HEK293 (cell line): ENCODE data around the gene HK2.

ENCODE experiments used
- FEZF1 ChIP-seq: fragments of 450-650 bp; formaldehyde crosslinking; IDR thresholded peaks from 2 replicates; pipeline ENCODE4 v1.5.1; 2016; ENCODE audit warnings: missing biosample characterization, missing genetic modification characterization
- GLI4 ChIP-seq: fragments of 450-650 bp; formaldehyde crosslinking; IDR thresholded peaks from 2 replicates; pipeline ENCODE4 v1.5.1; 2016; ENCODE audit warnings: missing biosample characterization, missing genetic modification characterization
- HIC1 ChIP-seq: fragments of 450-650 bp; formaldehyde crosslinking; IDR thresholded peaks from 2 replicates; pipeline ENCODE4 v1.5.1; 2016; ENCODE audit warnings: missing biosample characterization, missing genetic modification characterization
- KLF1 ChIP-seq: fragments of 450-650 bp; formaldehyde crosslinking; IDR thresholded peaks from 2 replicates; pipeline ENCODE4 v1.5.1; 2016; ENCODE audit warnings: missing biosample characterization, missing genetic modification characterization
- KLF16 ChIP-seq: fragments of 450-650 bp; formaldehyde crosslinking; IDR thresholded peaks from 2 replicates; pipeline ENCODE4 v1.5.1; 2017; ENCODE audit warnings: missing biosample characterization, missing genetic modification characterization
- KLF7 ChIP-seq: fragments of 450-650 bp; formaldehyde crosslinking; IDR thresholded peaks from 2 replicates; pipeline ENCODE4 v1.5.1; 2016; ENCODE audit warnings: missing biosample characterization, missing genetic modification characterization, borderline replicate concordance
- TSHZ1 ChIP-seq: fragments of 450-650 bp; formaldehyde crosslinking; IDR thresholded peaks from 2 replicates; pipeline ENCODE4 v1.5.1; 2016; ENCODE audit warnings: missing biosample characterization, missing genetic modification characterization, borderline replicate concordance
- YY2 ChIP-seq: fragments of 450-650 bp; formaldehyde crosslinking; IDR thresholded peaks from 2 replicates; pipeline ENCODE4 v1.5.1; 2016; ENCODE audit warnings: missing biosample characterization, missing genetic modification characterization
- ZBTB20 ChIP-seq: fragments of 450-650 bp; formaldehyde crosslinking; IDR thresholded peaks from 2 replicates; pipeline ENCODE4 v1.5.1; 2016; ENCODE audit warnings: missing biosample characterization, missing genetic modification characterization
- ZBTB48 ChIP-seq: fragments of 450-650 bp; formaldehyde crosslinking; IDR thresholded peaks from 2 replicates; pipeline ENCODE4 v1.5.1; 2016; ENCODE audit warnings: missing biosample characterization, missing genetic modification characterization
- ZFHX2 ChIP-seq: fragments of 450-650 bp; formaldehyde crosslinking; conservative IDR thresholded peaks from 2 replicates; pipeline ENCODE4 v1.5.1; 2016; ENCODE audit warnings: missing biosample characterization, missing genetic modification characterization
- ZFP37 ChIP-seq: fragments of 450-650 bp; formaldehyde crosslinking; IDR thresholded peaks from 2 replicates; pipeline ENCODE4 v1.5.1; 2016; ENCODE audit warnings: missing biosample characterization, missing genetic modification characterization
- ZNF133 ChIP-seq: fragments of 450-650 bp; formaldehyde crosslinking; IDR thresholded peaks from 2 replicates; pipeline ENCODE4 v1.5.1; 2016; ENCODE audit warnings: missing biosample characterization, missing genetic modification characterization
- ZNF140 ChIP-seq: fragments of 450-650 bp; formaldehyde crosslinking; IDR thresholded peaks from 2 replicates; pipeline ENCODE4 v1.5.1; 2016; ENCODE audit warnings: missing biosample characterization, missing genetic modification characterization
- ZNF157 ChIP-seq: fragments of 450-650 bp; formaldehyde crosslinking; IDR thresholded peaks from 2 replicates; pipeline ENCODE4 v1.5.1; 2016; ENCODE audit warnings: missing biosample characterization, missing genetic modification characterization
- ZNF174 ChIP-seq: fragments of 450-650 bp; formaldehyde crosslinking; IDR thresholded peaks from 2 replicates; pipeline ENCODE4 v1.5.0; 2017; ENCODE audit warnings: missing biosample characterization, mild to moderate bottlenecking, missing genetic modification characterization
- ZNF18 ChIP-seq: fragments of 450-650 bp; formaldehyde crosslinking; IDR thresholded peaks from 2 replicates; pipeline ENCODE4 v1.5.1; 2016; ENCODE audit warnings: missing biosample characterization, missing genetic modification characterization
- ZNF202 ChIP-seq: fragments of 450-650 bp; formaldehyde crosslinking; IDR thresholded peaks from 2 replicates; pipeline ENCODE4 v1.5.1; 2016; ENCODE audit warnings: missing biosample characterization, missing genetic modification characterization, borderline replicate concordance
- ZNF274 ChIP-seq, 2 experiments: fragments of 200-500 bp in 1 of 2; fragments of 450-650 bp in 1 of 2; sonication (Bioruptor generic) in 1 of 2; formaldehyde crosslinking in 1 of 2; IDR thresholded peaks; 2 replicates each; pipeline versions ENCODE4 v1.5.1 to v1.6.1; 2014 to 2016; ENCODE audit warnings: borderline replicate concordance in 1 of 2, inconsistent platforms in 1 of 2, low read length in 1 of 2, missing biosample characterization in 1 of 2, missing genetic modification characterization in 1 of 2
- ZNF302 ChIP-seq: fragments of 450-650 bp; formaldehyde crosslinking; IDR thresholded peaks from 2 replicates; pipeline ENCODE4 v1.5.1; 2016; ENCODE audit warnings: missing biosample characterization, missing genetic modification characterization, low read depth
- ZNF426 ChIP-seq: fragments of 450-650 bp; formaldehyde crosslinking; IDR thresholded peaks from 2 replicates; pipeline ENCODE4 v1.5.1; 2017; ENCODE audit warnings: missing biosample characterization, missing genetic modification characterization, mild to moderate bottlenecking, inconsistent platforms, moderate library complexity
- ZNF473 ChIP-seq: fragments of 450-650 bp; formaldehyde crosslinking; IDR thresholded peaks from 2 replicates; pipeline ENCODE4 v1.5.1; 2017; ENCODE audit warnings: missing biosample characterization, missing genetic modification characterization
- ZNF514 ChIP-seq: fragments of 450-650 bp; formaldehyde crosslinking; IDR thresholded peaks from 2 replicates; pipeline ENCODE4 v1.5.1; 2016; ENCODE audit warnings: missing biosample characterization, missing genetic modification characterization
- ZNF518A ChIP-seq: fragments of 450-650 bp; formaldehyde crosslinking; conservative IDR thresholded peaks from 2 replicates; pipeline ENCODE4 v1.5.1; 2016; ENCODE audit warnings: low read depth, missing biosample characterization, missing genetic modification characterization
- ZNF692 ChIP-seq: fragments of 450-650 bp; formaldehyde crosslinking; IDR thresholded peaks from 2 replicates; pipeline ENCODE4 v1.5.1; 2016; ENCODE audit warnings: missing biosample characterization, missing genetic modification characterization
- ZNF785 ChIP-seq: fragments of 450-650 bp; formaldehyde crosslinking; IDR thresholded peaks from 2 replicates; pipeline ENCODE4 v1.5.1; 2016; ENCODE audit warnings: missing biosample characterization, missing genetic modification characterization

HK2 gene

GRCh38 chr2:74831693-74832530, 2.0 kb upstream of the HK2 start (continued):
- TF ChIP-seq KLF1 (tag by site-specific recombination) (no peak), ZBTB48 (tag by site-specific recombination) (no peak), ZNF692 (no peak), ZNF514 (tag by site-specific recombination) (no peak), ZBTB20 (peak; percentile 24; the same call in 1 of the 2 replicates), KLF7 (tag by site-specific recombination) (no peak), YY2 (no peak), ZNF473 (no peak), KLF16 (tag by site-specific recombination) (no peak), ZNF174 (tag by site-specific recombination) (no peak), HIC1 (tag by site-specific recombination) (no peak), ZNF274 (IDR thresholded peaks at IDR 0.05; ENCODE audit: low read length) (no peak), ZNF274 (tag by site-specific recombination; IDR thresholded peaks at IDR 0.05; ENCODE audit: borderline replicate concordance) (no peak), ZNF426 (tag by site-specific recombination) (no peak), ZNF518A (tag by site-specific recombination) (no peak), ZNF157 (tag by site-specific recombination) (no peak), ZFP37 (tag by site-specific recombination) (0 out of 2 replicates have a peak, but pooled peaks have one; percentile 62), TSHZ1 (no peak), ZNF133 (tag by site-specific recombination) (no peak), ZNF202 (no peak), ZNF785 (tag by site-specific recombination) (no peak), ZNF18 (tag by site-specific recombination) (no peak), ZNF140 (tag by site-specific recombination) (no peak), FEZF1 (tag by site-specific recombination) (no peak), GLI4 (no peak), ZFHX2 (tag by site-specific recombination) (no peak), ZNF302 (tag by site-specific recombination) (no peak)
